RCC 7860 (cell line): ENCODE results near the gene CORO2A.
"Not testable (repeated sequence)": the region's sequence is repeated elsewhere in the genome, so short reads cannot be mapped to it uniquely, and the experiment has no call there.

Experiments
- DNase-seq: peaks from one replicate; pipeline ENCODE4 v3.0.0-alpha.2; 2015; ENCODE audit warnings: low spot score
- FAIRE-seq: peaks from 2 replicates; lab custom pipeline; 2012; peaks lifted over from hg19 to GRCh38; lab: Jason Lieb, UNC

Gene CORO2A

DNA sequence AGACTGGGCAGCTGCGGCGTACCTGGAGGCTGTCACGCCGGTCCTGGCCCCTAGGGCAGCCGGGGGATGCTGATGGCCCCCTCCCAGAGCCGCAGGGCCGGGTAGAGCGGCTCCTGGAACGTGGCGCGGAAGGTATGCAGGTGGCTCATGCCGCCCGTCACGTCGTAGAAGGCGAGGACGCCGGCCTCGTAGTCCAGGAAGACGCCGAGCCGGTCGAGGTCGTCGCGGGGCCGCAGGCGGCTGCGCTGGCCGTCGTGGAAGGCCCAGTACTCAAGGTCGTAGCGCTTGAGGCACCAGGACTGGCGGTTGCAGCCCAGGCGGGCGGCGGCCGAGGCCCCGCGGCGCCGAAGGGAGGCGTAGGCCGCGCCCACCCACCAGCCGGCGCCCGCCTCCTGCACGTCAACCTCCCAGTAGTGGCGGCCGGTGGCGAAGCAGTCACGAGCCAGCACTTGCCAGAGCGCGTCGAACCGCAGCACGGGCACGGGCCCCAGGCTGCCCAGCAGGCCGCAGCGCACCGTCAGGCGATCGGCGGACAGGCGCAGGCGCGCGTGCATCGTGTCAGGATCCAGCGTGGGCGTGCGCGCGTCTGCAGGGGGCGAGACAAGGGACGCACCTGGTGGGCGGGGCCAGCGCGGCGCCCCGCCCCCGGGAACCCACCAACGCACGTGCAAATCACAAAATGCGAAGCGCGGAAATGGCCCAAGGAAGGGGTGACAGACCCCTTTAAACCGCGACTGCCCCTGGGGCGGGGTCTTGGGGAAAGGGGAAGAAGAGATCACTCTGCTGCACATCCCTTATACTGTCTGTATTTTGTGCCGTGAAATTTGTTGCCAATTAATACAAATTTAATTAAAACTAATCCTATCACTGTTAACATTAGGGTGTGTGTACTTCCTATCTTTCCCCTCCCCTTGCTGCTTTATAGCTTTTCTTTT is 104.8 kb downstream of the CORO2A start:
- no peak for DNase-seq
- no peak for FAIRE-seq

DNA sequence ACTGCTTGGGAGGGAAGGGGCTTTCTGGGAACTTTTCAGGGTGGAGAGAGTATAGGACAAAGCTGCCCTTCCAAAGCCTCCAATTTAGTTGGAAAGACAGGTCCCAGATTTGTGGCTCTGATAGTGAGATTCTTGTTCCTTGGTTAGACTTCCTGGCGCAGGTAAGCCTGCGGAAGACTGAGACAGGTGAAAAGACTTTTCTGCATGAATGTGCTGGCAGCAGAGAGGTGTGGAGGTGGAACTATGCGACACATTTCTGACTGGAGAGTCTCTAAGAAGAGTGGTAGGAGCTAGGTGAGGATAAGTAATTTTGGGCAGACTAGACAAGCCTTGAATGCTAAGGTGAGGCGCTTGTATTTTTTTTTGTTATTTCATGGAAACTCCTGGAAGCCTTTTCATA is 106.0 kb downstream of the CORO2A start:
- FAIRE-seq = no peak
- DNase-seq = no peak

DNA sequence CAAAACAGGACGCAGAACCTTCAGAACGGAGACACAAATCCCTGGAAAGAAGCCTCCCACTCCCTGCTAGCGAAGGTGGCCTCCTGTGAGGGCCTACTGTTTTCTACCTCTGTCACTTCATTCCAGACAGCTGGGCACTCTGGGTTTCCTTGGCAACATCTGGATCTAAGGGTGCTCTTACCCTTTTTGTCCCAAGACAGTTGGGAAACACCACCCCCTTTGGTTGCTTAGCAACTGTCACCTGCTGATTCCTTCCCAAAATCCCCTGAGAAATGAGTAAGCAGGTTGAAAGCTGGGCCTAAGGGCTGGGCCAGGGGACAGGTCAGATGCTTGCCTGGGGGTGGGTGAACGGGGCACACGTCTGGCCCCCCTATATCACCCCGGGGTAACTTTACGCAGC is 106.5 kb downstream of the CORO2A start:
- DNase-seq (no peak), FAIRE-seq (no peak)

DNA sequence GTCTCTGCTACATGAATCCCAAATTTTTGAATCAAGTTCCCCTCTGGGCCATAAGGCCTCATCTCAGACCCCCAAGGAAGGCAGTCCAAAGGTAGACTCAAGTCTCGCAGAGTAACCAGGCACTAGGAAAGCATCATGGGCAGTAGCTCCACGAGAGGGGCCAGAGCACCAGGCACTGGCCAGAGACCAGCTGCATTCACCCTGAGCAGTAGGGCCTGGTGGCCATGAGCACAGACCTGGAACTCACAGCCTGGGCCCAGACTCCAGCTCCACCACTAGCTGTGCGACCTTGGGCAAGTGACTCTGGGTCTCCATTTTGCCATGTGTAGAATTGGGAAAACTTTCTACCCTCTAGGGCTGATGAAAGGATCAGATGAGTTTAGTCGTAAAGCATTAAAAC is 107.4 kb downstream of the CORO2A start:
- FAIRE-seq (no peak), DNase-seq (no peak)

DNA sequence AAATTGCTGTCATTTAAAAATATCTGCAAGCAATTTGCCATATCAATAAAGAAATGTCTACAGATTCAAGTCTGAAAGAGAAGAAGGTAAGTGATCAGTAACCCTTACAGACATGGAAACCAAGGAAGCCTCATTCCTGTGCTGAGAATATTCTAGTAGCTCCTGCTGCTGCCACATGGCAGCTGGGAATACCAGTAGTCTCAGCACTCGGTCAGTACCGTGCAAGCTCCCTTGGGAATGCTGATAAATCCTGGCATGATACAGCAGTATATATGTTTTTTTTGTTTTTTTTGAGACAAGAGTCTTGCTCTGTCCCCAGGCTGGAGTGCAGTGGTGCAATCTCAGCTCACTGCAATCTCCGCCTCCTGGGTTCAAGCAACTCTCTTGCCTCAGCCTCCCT is 108.0 kb downstream of the CORO2A start:
- FAIRE-seq (no peak), DNase-seq (no peak)

DNA sequence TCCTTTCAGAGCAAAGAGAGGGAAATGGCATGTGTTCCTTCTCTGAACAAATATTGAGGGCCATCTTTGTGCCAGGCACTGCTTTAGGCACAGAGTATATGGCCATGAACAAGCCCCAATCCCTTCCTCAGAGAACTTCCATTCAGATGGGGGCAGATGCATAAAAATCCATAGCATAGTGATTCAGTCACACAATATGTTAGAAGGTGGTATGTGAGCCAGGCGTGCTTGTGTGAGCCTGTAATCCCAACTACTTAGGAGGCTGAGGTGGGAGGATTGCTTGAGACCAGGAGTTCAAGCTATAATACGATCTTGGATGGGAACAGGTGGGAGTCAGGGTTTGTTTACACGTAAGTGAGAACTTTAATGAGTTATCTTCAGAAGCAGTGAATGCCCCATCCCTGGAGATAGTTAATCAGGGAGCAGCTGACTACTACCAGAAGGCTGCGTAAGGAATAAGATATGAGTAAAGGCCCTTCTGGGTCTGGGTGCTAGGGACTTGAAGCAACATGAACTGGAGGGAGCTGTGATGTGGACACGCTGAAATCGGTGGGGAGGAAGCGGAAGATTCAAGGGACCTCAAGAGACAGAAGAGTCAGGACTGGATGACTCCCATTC is 108.8 kb downstream of the CORO2A start:
- no peak for DNase-seq
- no peak for FAIRE-seq

DNA sequence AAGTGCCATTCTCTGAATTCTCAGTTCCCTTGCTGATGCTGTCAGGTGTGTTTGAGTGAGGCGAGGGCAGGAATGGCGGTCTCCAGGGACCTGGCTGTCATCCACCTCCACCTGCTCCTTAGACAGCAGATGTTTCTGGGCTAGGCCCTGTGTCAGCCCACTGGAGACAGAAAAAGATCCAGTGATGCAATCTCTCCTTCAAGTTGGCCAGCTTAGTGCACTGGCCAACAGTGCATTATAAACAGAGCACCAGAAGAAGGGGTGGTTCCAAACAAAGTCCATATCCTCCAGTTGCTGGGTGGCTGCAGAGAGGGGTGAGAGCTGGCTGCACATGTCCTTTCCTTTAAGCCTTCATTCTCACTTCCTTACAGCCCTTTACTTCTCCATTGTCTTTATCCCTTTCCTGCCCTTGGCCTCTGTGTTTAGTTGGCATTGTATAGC is 109.4 kb downstream of the CORO2A start:
- FAIRE-seq (no peak), DNase-seq (no peak)

DNA sequence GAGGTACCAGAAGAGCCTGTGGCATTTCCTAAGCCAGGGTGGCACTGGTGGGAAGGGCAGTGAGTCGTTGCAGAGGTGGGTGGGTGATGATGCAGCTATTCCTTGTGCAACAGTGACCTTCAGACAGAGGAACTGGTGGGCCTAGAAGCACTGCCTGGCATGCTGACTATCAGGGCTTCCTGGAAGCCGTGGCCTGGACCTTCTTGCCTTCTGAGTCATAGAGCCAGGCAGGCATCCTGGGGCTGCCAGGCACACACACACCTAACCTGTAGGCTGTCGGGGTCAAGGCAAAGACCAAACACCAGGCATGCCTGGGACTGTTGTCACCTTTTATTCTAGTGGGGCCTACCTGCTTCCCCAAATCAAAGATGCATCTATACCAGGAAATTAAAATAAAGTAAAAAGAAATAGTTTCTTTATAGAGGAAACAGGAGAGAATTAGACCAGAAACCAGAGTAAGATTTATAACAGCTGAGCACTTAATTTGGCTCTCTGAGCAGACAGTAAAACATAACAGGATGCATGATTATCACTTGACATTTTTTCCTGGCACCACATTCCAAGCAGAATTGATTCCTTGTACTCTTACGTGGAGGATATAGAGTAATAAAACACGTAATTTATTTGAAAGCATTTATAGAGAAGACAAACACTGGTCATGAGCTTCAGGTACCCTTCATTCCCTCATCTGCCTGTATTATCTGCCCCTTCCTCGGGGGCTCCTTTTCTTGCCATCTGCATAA is 110.8 kb downstream of the CORO2A start:
- DNase-seq = peak; percentile 74
- FAIRE-seq = peak; percentile 35

DNA sequence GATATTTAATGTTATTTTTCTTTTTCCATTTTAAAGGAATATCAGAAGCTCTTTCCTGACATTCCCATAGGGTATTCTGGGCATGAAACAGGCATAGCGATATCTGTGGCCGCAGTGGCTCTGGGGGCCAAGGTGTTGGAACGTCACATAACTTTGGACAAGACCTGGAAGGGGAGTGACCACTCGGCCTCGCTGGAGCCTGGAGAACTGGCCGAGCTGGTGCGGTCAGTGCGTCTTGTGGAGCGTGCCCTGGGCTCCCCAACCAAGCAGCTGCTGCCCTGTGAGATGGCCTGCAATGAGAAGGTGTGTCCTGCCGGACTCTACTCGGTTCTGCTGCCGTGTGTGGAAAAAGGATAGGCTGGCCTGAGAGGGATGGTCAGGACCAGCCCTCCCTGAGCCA is 111.7 kb downstream of the CORO2A start:
- DNase-seq (no peak), FAIRE-seq (no peak)

DNA sequence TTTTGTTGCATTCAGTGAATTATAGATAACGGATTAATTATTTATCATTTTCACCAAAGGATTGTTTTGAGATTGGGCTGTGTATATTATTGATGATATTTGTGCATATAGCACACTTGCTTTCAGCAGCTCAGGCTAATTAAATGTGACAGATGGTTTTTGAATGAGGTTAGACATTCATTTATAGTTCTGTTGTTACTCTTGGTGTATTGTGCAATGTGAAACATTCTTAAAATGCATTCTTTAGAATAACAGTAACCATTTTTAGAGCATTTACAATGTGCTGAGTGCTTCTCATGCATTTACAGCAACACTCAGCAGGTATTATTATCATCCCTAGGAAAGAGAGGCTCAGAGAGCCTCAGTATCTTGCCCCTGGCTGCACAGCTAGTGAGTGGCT is 112.1 kb downstream of the CORO2A start:
- no peak for FAIRE-seq
- no peak for DNase-seq

DNA sequence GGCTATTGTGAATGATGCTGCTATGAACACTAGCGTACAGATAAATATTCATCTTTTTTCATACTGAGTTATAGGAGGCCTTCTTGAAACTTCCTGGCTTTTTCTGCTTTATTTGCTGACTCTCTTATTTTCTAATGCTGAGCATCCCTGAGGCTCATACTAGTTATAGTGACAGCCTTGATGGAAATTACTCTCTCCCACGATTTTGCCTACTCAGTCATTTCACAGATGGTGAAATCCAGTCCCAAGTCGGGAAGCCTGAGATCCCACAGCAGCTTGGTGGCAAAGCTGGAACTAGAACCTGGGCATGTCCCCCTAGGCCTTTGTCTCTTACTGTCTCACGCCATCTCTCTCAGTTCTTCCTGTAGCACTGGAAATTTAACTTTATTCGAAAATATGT is 113.5 kb downstream of the CORO2A start:
- FAIRE-seq = no peak

DNA sequence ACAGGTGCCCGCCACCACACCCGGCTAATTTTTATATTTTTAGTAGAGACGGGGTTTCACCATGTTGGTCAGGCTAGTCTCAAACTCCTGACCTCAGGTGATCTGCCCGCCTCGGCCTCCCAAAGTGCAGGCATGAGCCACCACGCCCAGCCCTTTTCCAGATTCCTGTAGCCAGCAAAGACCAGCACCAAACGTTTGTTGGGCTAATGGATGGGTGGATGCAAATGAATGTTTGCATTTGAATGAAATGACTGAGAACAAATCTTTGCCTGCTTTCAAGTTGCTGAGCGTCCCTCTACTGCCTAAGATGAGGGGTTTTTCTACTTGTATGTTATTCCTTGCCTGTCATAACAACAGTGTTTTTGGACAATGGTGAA is 115.9 kb downstream of the CORO2A start:
- not testable (repeated sequence) for FAIRE-seq, DNase-seq

More for the DNA sequence above, 113.5 kb downstream of the CORO2A start:
- no peak for DNase-seq

DNA sequence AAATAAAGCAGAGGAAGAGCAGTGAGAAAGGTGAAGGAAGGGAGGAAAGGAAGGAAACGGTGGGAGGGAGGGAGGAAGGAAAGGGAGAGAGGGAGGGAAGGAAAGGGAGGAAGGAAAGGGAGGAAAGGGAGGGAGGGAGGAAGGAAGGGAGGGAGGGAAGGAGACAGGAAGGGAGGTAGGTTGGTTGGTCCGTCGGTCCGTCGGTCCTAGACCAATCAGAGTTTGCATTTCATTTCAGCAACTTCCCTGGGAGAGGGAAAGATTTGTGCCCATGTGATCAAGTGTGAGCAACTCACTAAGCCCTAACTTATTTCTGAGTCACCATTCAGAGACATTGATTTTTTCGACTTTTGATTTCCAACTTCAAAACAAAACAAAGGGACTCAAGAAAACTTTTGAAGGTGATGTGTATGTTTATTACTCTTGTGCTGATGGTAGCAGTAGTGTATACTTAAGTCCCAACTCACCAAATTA is 117.1 kb downstream of the CORO2A start:
- FAIRE-seq (no peak), DNase-seq (no peak)

DNA sequence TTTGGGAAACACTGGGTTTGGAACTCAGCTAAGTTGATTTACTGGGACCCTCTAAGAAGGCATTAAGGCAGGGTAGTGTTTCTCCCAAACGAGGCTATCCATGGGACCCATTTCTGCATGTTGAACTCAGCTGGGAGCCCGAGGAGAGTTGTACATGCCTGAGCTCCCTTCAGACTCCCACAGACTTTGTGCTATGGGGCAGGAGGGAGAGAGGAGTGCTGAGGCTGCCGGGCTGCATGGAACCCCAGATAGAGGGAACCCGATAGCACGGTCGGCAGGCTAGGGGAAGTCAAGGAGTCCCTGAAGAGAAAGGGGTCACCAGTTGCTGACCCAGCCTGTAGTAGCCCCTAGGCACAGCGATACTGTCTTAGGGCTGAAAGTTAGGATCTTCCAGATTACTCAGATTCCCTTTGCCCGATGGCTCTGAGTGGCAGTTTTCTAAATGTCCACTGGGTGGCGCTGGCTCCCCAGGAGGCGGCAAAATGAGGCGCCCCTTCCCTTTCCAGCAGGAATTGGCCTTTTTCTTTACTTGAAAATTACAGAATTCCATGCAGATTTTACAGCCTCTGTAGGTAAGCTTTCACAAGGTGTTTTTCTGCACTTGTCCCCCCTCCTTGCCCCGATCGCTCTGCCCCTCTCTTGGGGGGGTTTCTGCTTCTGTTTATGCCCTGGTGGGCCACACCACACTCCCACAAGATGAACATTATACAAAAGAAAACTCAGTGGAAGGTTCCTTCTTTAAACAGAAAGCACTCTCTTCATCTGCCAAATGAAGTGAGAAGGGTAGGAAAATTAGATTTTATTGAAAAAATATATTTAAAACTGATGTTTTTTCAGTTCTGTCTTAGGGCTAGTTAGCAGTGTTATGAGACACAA is 118.1 kb downstream of the CORO2A start:
- FAIRE-seq = no peak
- DNase-seq = no peak

DNA sequence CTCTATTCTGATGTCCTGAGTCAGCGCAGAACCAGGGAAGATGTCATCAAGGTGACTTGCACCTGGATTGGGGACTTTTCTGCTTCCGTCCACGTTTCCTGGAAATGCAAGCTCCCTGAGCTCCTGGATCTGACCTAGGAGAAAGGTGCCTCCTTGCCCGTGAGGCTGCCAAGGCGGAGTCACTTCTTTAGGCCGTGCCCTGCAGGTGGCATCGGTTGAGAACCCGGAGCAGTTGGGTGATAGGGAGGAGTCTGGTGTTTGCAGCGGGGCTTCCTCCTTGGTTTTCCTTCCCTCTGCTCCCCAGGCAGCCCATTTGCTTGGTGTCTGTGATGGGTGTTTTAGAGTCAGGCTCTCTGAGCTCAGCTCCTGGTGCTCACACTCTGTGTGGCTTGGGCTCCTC is 120.7 kb downstream of the CORO2A start:
- no peak for DNase-seq
- FAIRE-seq = no peak
